NCI-H510A (cell line): ENCODE measurements around the gene ASXL3.

ENCODE experiments used
- DNase-seq: peaks from one replicate; lab custom pipeline; 2025; lab: John Stamatoyannopoulos, UW

Gene ASXL3

GRCh38 chr18:33577685-33578517 is at the start of gene ASXL3:
Gene ASXL3, plus strand, starts transcription at chr18:33578219. Its CDS starts 413 bp downstream, at chr18:33578632.
- peak; percentile 71 for DNase-seq

GRCh38 chr18:33532978-33533377 is 45.0 kb upstream of the ASXL3 start:
- no peak for DNase-seq

- no peak for DNase-seq
Measured at GRCh38 chr18:33536904-33537303, 41.1 kb upstream of the ASXL3 start.

GRCh38 chr18:33538418-33539042 is 39.5 kb upstream of the ASXL3 start:
- no peak for DNase-seq

GRCh38 chr18:33540392-33540791 is 37.6 kb upstream of the ASXL3 start:
- no peak for DNase-seq

GRCh38 chr18:33541316-33541715 is 36.7 kb upstream of the ASXL3 start:
- no peak for DNase-seq

GRCh38 chr18:33556846-33557245 is 21.2 kb upstream of the ASXL3 start:
- DNase-seq = no peak

GRCh38 chr18:33557706-33558105 is 20.3 kb upstream of the ASXL3 start:
- no peak for DNase-seq

GRCh38 chr18:33558529-33558928 is 19.5 kb upstream of the ASXL3 start:
- DNase-seq = no peak

- DNase-seq = peak; percentile 12
Measured at GRCh38 chr18:33560686-33561370, 17.2 kb upstream of the ASXL3 start.

- no peak for DNase-seq
Measured at GRCh38 chr18:33562741-33563140, 15.3 kb upstream of the ASXL3 start.

GRCh38 chr18:33567705-33568104 is 10.3 kb upstream of the ASXL3 start:
- DNase-seq = no peak

- DNase-seq = no peak
Measured at GRCh38 chr18:33571998-33572787, 5.8 kb upstream of the ASXL3 start.

- DNase-seq = no peak
Measured at GRCh38 chr18:33573193-33573592, 4.8 kb upstream of the ASXL3 start.

GRCh38 chr18:33575451-33575850 is 2.6 kb upstream of the ASXL3 start:
- DNase-seq = no peak

GRCh38 chr18:33576999-33577646 is 896 bp upstream of the ASXL3 start:
- DNase-seq = no peak

- peak; percentile 55 for DNase-seq
Measured at GRCh38 chr18:33578518-33579348, 714 bp downstream of the ASXL3 start.

- peak; percentile 55 for DNase-seq
Measured at GRCh38 chr18:33579349-33580215, 1.6 kb downstream of the ASXL3 start.

- no peak for DNase-seq
Measured at GRCh38 chr18:33580546-33580945, 2.5 kb downstream of the ASXL3 start.

- peak; percentile 15 for DNase-seq
Measured at GRCh38 chr18:33581856-33582255, 3.8 kb downstream of the ASXL3 start.
